Ureter (tissue), 1 donor: ENCODE results near the gene CABLES1. TPM values are rescaled to one million over a fixed set of nuclear protein-coding genes. Genes with fewer than 3 reads are reported as not detected.
"Not testable (repeated sequence)": the region's sequence is repeated elsewhere in the genome, so short reads cannot be mapped to it uniquely, and the experiment has no call there.

Source experiments
- DNase-seq: peaks from one replicate; pipeline ENCODE4 v3.0.0-alpha.2; 2020; ENCODE audit warnings: low spot score
- total RNA-seq: library from RNA; stranded (reverse); gene quantifications from one replicate; pipeline ENCODE4 v1.2.4, GENCODE V29; 2023
- donor health status: DM: yes; HTN: yes; CAD: no.

Gene CABLES1
- total RNA-seq, 1 donor from 2014 or later: 8.1 TPM

GRCh38 chr18:23241833-23242496 lies 106.7 kb downstream of the CABLES1 start:
- not testable (repeated sequence) for DNase-seq

DNA sequence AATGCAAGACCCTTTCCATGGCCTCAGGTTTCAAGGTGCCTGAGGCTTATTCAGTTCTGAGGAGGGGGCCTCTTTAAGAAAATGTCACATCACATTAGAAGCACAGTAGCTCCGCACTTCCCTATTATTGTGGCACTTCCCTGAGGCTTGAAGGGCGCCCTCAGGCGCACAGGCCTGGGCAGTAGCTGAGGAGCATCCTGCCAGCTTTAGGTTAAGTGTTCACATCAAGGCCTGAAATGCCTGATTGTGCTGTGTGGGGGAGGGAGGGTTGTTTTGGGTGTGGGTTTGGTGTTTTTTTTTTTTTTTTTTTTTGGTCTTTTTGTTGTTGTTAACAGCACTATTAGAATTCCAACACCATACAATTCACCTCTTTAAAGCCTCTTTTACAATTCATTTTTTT lies 107.9 kb downstream of the CABLES1 start:
- DNase-seq: no peak

DNA sequence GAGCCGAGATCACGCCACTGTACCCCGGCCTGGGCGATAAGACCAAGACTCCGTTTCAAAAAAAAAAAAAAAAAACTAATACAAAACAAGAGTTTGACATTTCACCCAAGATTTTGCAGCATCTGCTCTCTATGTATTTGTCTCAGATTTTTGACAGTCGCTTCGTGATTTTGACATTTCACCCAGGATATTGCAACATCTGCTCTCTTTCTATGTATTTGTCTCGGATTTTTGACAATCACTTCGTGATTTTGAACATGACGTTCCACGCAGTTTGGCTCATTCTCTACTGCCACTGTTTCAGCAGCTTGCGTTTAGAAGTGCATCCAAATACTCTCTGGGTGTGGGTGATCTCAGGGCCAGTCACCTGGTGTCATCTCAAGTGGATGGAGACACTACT lies 108.5 kb downstream of the CABLES1 start:
- DNase-seq: no peak

- DNase-seq: no peak
Measured at GRCh38 chr18:23244401-23244800, 109.1 kb downstream of the CABLES1 start.

GRCh38 chr18:23245461-23245860 lies 110.2 kb downstream of the CABLES1 start:
- no peak for DNase-seq

- no peak for DNase-seq
Measured at GRCh38 chr18:23247331-23247730, 112.0 kb downstream of the CABLES1 start.

- DNase-seq: no peak
Measured at GRCh38 chr18:23247896-23248295, 112.6 kb downstream of the CABLES1 start.

- DNase-seq: no peak
Measured at GRCh38 chr18:23248826-23249225, 113.5 kb downstream of the CABLES1 start.

- no peak for DNase-seq
Measured at GRCh38 chr18:23249348-23249747, 114.1 kb downstream of the CABLES1 start.

- no peak for DNase-seq
Measured at GRCh38 chr18:23250893-23251656, 115.8 kb downstream of the CABLES1 start.

DNA sequence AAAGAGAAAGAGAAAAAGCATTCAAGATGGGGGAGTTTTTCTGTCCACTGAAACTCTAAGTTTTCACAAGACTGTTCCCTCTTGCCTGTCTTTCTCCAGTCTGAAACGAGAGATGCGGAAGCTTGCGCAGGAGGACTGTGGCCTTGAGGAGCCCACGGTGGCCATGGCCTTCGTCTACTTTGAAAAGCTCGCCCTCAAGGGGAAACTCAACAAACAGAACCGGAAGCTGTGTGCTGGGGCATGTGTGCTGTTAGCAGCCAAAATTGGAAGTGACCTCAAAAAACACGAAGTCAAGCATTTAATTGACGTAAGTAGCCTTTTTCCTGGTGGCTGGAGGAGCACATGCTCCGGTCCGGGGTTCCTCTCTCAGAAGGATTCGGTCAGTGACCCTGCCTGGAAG lies 118.3 kb downstream of the CABLES1 start:
- DNase-seq: no peak

GRCh38 chr18:23257137-23257536 lies 121.9 kb downstream of the CABLES1 start:
- DNase-seq: no peak

GRCh38 chr18:23257686-23258565 lies 122.6 kb downstream of the CABLES1 start:
- DNase-seq: no peak

- DNase-seq: no peak
Measured at GRCh38 chr18:23258566-23259469, 123.5 kb downstream of the CABLES1 start.

DNA sequence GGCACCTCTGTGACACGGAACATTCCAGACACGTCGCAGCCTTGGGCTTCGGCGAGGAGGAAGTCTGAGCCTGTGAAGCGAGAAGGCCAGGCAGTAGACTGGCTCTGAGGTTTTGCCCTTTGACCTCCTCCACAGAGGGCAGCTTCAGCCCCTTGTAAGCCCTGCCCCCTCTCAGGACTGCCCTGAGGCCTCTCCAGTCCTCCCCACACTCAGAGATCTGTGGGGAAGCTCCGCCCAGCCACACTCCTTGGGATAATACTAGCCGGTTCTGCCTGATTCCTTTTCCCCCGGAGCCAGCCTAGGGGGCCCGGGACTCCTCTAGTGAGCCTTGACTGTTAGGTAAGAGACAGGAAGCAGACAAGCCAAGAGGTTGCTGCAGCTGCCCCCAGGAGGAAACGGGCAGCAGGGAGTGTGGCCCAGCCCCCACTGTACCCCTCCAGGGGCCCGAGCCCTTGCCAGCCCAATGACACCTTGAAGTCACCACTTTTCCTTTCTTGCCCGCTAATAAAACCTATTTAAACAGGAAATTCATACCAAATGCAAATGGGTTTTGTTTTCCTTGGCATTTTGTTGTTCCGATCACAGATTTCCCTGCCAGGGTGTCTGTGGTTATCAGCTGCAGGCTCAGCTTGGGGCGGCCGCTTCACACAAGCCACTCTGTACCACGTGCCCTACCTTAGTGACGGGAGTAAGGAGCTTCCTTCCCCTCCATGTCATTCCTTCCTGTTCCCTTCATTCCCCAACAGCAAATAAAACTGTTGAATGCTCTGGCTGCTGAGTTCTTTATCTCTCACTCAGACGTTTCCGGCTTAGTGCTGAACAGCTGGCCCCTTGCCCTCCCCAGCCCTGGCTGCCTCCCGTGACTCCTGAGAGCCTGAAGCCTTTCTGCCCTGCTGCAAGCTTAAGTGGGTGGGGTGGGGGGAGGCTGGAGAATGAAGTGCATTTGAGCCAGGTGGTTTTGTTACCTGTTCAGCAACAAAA lies 124.7 kb downstream of the CABLES1 start:
- peak; percentile 76 for DNase-seq

GRCh38 chr18:23260926-23261590 lies 125.8 kb downstream of the CABLES1 start:
- DNase-seq: no peak

DNA sequence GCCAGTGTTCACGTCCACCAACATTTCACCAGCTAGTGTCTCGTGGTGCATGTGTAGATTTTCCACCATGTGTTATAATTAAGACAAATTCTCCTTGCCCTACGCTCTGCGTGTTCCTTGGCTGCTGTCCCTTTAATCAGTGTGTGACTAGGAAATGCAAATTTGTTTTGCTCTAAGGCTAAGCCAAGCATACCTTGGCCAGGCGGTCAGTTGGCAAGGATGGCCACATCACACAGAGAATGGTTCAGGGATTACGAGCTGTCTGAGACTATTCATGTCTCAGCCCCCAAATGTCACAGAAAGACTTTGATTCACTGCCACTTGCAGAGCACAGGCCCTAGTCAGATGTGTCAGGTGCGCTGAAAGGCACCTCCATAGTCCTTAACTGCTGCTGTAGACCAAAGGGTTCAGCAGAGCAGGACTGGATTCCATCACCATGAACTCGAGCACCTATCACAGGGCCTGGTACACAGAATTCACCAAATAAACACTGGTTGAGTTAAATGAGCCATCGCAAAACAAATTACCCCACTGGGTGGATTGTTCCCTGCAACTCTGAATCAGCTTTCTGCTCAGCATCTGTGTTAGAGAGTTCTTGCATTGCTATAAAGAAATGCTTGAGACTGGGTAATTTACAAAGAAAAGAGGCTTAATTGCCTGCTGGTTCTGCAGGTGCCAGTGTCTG lies 128.4 kb downstream of the CABLES1 start:
- no peak for DNase-seq

- DNase-seq: no peak
Measured at GRCh38 chr18:23265682-23266399, 130.6 kb downstream of the CABLES1 start.
